ENCODE measurements around the gene KRT83. TPM values are rescaled to one million over a fixed set of nuclear protein-coding genes. Genes with fewer than 3 reads are reported as not detected.

Gene KRT83
- total RNA-seq, 4 donors from 2014 or later: 0.21 TPM; not detected in 3

DNA sequence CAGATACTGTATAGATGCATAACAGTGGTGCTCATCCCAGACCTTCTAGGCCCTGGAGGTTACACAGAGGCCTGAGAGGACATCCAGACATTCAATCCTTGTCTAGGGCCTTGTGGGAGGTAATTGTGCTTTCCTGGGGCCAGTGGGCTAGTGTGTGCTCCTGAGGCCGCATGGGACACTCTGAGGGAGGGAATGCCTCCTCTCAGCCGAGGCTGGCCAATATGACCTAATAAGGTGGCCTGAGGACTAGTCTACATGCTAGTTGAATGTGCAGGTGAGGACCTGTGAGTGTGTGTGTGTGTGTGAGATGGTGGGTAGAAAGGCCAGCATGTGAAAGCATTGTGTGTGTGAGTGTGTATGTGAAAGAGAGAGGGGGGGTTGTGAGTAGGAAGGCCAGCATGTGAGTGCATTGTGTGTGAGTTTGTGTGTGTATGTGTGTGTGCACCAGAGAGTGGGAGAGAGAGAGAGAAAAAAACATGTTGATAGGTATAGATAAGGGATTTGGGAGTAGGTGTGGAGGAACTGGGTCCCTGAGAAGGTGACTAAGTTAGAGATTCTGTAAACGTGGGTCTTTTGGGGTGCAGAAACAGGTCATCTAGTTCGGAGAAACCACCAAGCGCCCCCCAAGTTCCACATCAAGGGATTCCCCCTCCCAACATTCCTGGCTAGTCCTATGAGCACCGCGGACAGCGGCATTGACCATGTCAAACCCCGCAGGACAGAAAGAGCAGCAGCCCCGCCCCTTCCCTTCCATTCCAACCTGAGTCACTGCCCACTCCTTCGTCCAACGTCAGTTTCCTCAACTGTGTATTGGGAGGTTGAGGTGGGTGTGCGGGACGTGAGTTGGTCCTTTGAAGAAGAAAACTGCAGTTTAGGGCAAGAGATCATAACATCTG is 20.2 kb downstream of the KRT83 start:
- no peaks in the 10 kb centered on the region for H3K27me3 ChIP-seq
- TF ChIP-seq, protein P1, sequence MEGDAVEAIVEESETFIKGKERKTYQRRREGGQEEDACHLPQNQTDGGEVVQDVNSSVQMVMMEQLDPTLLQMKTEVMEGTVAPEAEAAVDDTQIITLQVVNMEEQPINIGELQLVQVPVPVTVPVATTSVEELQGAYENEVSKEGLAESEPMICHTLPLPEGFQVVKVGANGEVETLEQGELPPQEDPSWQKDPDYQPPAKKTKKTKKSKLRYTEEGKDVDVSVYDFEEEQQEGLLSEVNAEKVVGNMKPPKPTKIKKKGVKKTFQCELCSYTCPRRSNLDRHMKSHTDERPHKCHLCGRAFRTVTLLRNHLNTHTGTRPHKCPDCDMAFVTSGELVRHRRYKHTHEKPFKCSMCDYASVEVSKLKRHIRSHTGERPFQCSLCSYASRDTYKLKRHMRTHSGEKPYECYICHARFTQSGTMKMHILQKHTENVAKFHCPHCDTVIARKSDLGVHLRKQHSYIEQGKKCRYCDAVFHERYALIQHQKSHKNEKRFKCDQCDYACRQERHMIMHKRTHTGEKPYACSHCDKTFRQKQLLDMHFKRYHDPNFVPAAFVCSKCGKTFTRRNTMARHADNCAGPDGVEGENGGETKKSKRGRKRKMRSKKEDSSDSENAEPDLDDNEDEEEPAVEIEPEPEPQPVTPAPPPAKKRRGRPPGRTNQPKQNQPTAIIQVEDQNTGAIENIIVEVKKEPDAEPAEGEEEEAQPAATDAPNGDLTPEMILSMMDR (IDR thresholded peaks at IDR 0.05): no peak
- TF ChIP-seq POLR2A (IDR thresholded peaks at IDR 0.05): no peak
- no peaks in the 10 kb centered on the region for H3K4me1 ChIP-seq
- intact Hi-C loops (cut with DNase I; ENCODE audit: low total_unique reads): no loop called here
- no peak overlapping the region for H3K4me3 ChIP-seq
- H3K36me3 ChIP-seq: no peaks in the 10 kb centered on the region
- no peak for DNase-seq
- H3K27ac ChIP-seq: no peak overlapping the region
- H3K9me3 ChIP-seq: no peaks in the 10 kb centered on the region

DNA sequence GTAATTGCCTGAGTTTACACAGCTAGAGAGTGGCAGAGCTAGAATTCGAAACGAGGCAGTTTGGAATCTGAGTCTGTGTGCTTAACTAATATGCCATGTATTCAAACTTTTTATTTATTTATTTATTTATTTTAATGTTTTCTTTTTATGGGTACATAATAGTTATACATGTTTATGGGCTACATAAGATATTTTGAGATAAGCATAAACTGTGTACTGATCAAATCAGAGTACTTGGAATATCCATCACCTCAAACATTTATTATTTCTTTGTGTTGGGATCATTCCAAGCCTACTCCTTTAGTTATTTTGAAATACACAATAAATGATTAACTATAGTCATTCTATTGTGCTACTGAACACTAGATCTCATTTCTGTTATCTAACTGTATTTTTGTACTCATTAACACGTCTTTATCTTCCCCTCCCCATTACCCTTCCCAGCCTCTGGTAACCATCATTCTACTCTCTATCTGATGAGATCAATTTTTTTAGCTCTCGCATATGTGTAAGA is 22.5 kb downstream of the KRT83 start:
- DNase-seq: no peak
- no peaks in the 10 kb centered on the region for H3K9me3 ChIP-seq
- intact Hi-C loops (cut with DNase I; ENCODE audit: low total_unique reads): no loop called here
- no peaks in the 10 kb centered on the region for H3K27me3 ChIP-seq
- H3K36me3 ChIP-seq: no peaks in the 10 kb centered on the region
- H3K27ac ChIP-seq: no peak overlapping the region
- TF ChIP-seq, protein P1 (IDR thresholded peaks at IDR 0.05): no peak
- TF ChIP-seq POLR2A (IDR thresholded peaks at IDR 0.05): no peak
- H3K4me3 ChIP-seq: no peak overlapping the region
- H3K4me1 ChIP-seq: no peaks in the 10 kb centered on the region

DNA sequence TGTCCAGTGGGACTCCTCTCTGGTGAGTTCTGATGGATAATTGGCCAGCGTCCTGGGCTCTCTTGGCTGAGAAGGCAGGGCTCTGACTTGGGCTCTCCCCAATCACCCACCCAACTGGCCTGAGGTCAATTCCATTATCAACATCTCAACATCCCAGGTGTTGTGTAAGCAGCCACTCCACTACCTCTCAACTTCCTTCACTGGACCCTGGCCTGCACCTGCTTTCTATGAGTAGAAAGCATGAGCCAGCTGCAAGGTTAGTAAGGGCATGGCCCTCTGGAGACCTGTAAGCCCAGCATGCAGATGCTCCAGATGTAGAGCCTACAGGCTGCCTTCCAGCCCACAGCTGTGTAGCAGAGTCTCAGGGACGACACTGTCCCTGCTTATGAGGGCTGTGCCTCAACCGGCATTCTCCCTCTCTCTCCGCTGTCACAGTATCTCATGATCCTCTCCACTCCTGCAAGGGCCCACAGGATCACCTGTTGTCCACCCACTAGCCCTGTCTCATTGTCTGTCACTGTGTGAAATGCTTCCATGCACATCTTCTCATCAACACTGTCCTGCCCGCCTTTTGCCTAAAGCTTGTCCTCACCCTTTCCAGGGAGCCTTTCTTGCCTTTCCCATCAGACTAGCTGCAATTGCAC is 24.5 kb downstream of the KRT83 start:
- no peaks in the 10 kb centered on the region for H3K27me3 ChIP-seq
- H3K36me3 ChIP-seq: no peaks in the 10 kb centered on the region
- H3K4me1 ChIP-seq: no peaks in the 10 kb centered on the region
- no peaks in the 10 kb centered on the region for H3K9me3 ChIP-seq
- no peak for TF ChIP-seq POLR2A (IDR thresholded peaks at IDR 0.05)
- TF ChIP-seq, protein P1 (IDR thresholded peaks at IDR 0.05): no peak
- no peak for DNase-seq
- no peak overlapping the region for H3K27ac ChIP-seq
- H3K4me3 ChIP-seq: no peak overlapping the region
- intact Hi-C loops (cut with DNase I; ENCODE audit: low total_unique reads): no loop called here

DNA sequence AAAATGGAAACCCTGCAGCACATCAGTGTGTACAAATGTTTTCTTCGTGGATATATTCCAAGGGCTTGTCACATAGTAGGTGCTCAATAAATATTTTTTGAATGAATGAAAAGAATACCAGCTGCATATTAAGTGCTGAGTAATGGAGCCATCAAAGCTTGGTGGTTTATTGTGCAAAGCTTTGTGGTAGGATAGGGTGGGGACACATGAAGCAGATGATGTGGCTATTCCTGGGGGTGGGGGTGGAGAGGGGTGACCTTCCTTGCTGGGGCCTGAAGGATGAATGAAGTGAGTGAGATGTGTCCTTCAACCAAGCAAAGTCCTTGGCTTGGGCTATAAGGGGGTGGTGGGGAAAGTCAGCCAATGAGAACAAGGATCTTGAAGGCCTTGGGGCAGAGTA is 25.5 kb downstream of the KRT83 start:
- H3K4me1 ChIP-seq: no peaks in the 10 kb centered on the region
- no peak for DNase-seq
- H3K36me3 ChIP-seq: no peaks in the 10 kb centered on the region
- H3K27me3 ChIP-seq: no peaks in the 10 kb centered on the region
- no peak for TF ChIP-seq POLR2A (IDR thresholded peaks at IDR 0.05)
- TF ChIP-seq, protein P1 (IDR thresholded peaks at IDR 0.05): no peak
- no peak overlapping the region for H3K4me3 ChIP-seq
- no peak overlapping the region for H3K27ac ChIP-seq
- intact Hi-C loops (cut with DNase I; ENCODE audit: low total_unique reads): no loop called here
- no peaks in the 10 kb centered on the region for H3K9me3 ChIP-seq

DNA sequence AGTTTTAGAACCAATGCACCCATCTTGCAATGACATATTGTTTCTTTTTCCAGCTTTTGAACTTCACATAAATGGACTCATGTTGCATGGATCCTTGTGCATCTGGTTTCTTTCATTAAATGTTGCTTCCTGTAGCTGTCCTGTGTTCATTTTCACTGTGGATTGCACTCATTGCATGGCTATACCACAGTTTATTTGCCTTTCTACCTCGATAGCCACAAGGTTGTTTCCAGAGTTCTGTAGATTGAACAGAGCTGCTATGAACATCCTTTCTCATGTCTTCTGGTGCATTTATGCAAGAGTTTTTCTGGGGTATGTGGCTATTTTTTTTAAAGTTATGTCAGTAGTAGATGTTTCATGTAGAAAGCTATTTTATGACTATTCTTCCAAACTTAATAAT is 26.4 kb downstream of the KRT83 start:
- Histone ChIP-seq H3K36me3 (no peaks in the 10 kb centered on the region), H3K4me3 (no peak overlapping the region), H3K4me1 (no peaks in the 10 kb centered on the region), H3K27ac (no peak overlapping the region), H3K27me3 (no peaks in the 10 kb centered on the region), H3K9me3 (no peaks in the 10 kb centered on the region)
- TF ChIP-seq, protein P1 (IDR thresholded peaks at IDR 0.05): no peak
- TF ChIP-seq POLR2A (IDR thresholded peaks at IDR 0.05): no peak
- intact Hi-C loops (cut with DNase I; ENCODE audit: low total_unique reads): no loop called here
- no peak for DNase-seq

Data from uterus (tissue), 4 donors.